Astrocyte (in vitro differentiated cells and primary cell): ENCODE data around the gene EBF4. TPM values are rescaled to one million over a fixed set of nuclear protein-coding genes. Genes with fewer than 3 reads are reported as not detected.

Experiments
- DNase-seq: peaks from one replicate; pipeline ENCODE4 v3.0.0-alpha.2; 2010; ENCODE audit warnings: low read depth
- FAIRE-seq: peaks from 2 replicates; lab custom pipeline; 2011; peaks lifted over from hg19 to GRCh38; lab: Jason Lieb, UNC
- H2AFZ ChIP-seq: 2 replicates; pipeline ENCODE4 v1.6.0; 2012; ENCODE audit warnings: low read depth, low read length, inconsistent platforms
- H3K27ac ChIP-seq: 2 replicates; pipeline ENCODE4 v1.5.1; 2011; ENCODE audit warnings: low read depth, low read length, inconsistent platforms
- H3K27me3 ChIP-seq: 2 replicates; pipeline ENCODE4 v1.6.0; 2011; ENCODE audit warnings: low read length, inconsistent platforms; ENCODE audit not compliant: insufficient read depth
- H3K36me3 ChIP-seq: 2 replicates; pipeline ENCODE4 v1.5.1; 2011; ENCODE audit warnings: low read length, inconsistent platforms; ENCODE audit not compliant: insufficient read depth
- H3K4me1 ChIP-seq: 2 replicates; pipeline ENCODE4 v1.5.1; 2011; ENCODE audit warnings: low read length, inconsistent platforms; ENCODE audit not compliant: insufficient read depth
- H3K4me2 ChIP-seq: 2 replicates; pipeline ENCODE4 v1.6.0; 2012; ENCODE audit warnings: low read length, inconsistent platforms
- H3K4me3 ChIP-seq: 2 replicates; pipeline ENCODE4 v1.5.1; 2011; ENCODE audit warnings: low read depth, mild to moderate bottlenecking, low read length, inconsistent platforms; ENCODE audit not compliant: insufficient read depth
- H3K79me2 ChIP-seq: 2 replicates; pipeline ENCODE4 v1.6.0; 2012; ENCODE audit warnings: mild to moderate bottlenecking, low read length, inconsistent platforms; ENCODE audit not compliant: insufficient read depth
- H3K9ac ChIP-seq: 2 replicates; pipeline ENCODE4 v1.6.0; 2012; ENCODE audit warnings: mild to moderate bottlenecking, low read length, inconsistent platforms
- H3K9me3 ChIP-seq: 2 replicates; pipeline ENCODE4 v1.5.1; 2012; ENCODE audit warnings: low read depth, mild to moderate bottlenecking, low read length, inconsistent platforms; ENCODE audit not compliant: insufficient read depth
- H4K20me1 ChIP-seq: 2 replicates; pipeline ENCODE4 v1.6.0; 2012; ENCODE audit warnings: low read length, inconsistent platforms; ENCODE audit not compliant: insufficient read depth
- H3K27ac Mint-ChIP-seq: one replicate; pipeline ENCODE4 v1.8.0; 2021; ENCODE audit warnings: mild to moderate bottlenecking, mixed read lengths; ENCODE audit not compliant: unreplicated experiment
- H3K27me3 Mint-ChIP-seq: one replicate; pipeline ENCODE4 v1.8.0; 2021; ENCODE audit warnings: low read depth, mixed read lengths; ENCODE audit not compliant: unreplicated experiment
- H3K36me3 Mint-ChIP-seq: one replicate; pipeline ENCODE4 v1.8.0; 2021; ENCODE audit warnings: low read depth, mixed read lengths; ENCODE audit not compliant: unreplicated experiment
- H3K4me1 Mint-ChIP-seq: one replicate; pipeline ENCODE4 v1.8.0; 2021; ENCODE audit warnings: low read depth, mixed read lengths; ENCODE audit not compliant: unreplicated experiment
- H3K4me3 Mint-ChIP-seq: one replicate; pipeline ENCODE4 v1.8.0; 2021; ENCODE audit warnings: mild to moderate bottlenecking, moderate library complexity, mixed read lengths; ENCODE audit not compliant: unreplicated experiment
- H3K9me3 Mint-ChIP-seq: one replicate; pipeline ENCODE4 v1.8.0; 2021; ENCODE audit warnings: mild to moderate bottlenecking, mixed read lengths; ENCODE audit not compliant: unreplicated experiment
- EZH2 ChIP-seq: IDR thresholded peaks from 2 replicates; pipeline ENCODE4 v1.6.1; 2012; ENCODE audit warnings: mild to moderate bottlenecking, low read length, inconsistent platforms; ENCODE audit not compliant: insufficient read depth
- total RNA-seq: library from RNA; stranded (reverse); gene quantifications from 2 replicates; pipeline ENCODE4 v1.2.1, GENCODE V29; 2021
- TF ChIP-seq, protein P1 (sequence below): IDR thresholded peaks from 2 replicates; pipeline ENCODE4 v1.5.1; 2011; ENCODE audit warnings: low read depth, mild to moderate bottlenecking, inconsistent platforms, low read length, moderate library complexity; ENCODE audit not compliant: insufficient read depth

EBF4 gene
- total RNA-seq, 1 donor from 2014 or later = 2.3 TPM

DNA sequence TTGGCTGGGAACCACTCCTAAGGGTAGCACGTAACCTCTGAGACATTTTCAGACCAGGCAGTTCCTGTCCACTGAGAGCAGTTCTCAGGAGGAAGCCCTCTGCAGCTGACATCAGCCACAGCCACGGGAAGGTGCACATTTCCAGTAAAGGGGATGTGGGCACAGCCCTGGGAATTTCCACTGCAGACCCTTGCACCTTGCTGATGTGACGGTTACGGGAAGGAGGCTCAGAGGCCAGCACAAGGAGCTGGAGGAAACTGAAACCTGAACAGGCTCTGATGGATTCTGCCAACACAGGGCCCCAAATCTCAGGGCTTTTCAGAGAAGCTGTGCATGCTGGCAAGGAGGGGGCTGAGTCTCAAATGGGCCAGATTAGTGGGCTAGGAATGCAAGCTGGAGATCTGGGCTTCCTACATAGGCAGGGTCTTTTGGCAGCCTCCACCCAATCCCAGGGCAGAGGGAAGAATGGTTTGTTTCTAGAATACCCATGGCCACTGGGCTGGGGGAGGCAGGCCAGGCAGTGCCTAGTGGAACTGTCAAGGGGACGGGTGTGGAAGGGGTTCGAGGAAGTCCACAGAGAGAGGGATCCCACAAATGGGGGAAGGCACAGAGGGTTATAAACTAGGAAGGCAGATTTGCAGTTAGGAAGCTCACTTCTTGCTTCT is 14.2 kb downstream of the EBF4 start:
- no peak for TF ChIP-seq EZH2
- TF ChIP-seq, protein P1, sequence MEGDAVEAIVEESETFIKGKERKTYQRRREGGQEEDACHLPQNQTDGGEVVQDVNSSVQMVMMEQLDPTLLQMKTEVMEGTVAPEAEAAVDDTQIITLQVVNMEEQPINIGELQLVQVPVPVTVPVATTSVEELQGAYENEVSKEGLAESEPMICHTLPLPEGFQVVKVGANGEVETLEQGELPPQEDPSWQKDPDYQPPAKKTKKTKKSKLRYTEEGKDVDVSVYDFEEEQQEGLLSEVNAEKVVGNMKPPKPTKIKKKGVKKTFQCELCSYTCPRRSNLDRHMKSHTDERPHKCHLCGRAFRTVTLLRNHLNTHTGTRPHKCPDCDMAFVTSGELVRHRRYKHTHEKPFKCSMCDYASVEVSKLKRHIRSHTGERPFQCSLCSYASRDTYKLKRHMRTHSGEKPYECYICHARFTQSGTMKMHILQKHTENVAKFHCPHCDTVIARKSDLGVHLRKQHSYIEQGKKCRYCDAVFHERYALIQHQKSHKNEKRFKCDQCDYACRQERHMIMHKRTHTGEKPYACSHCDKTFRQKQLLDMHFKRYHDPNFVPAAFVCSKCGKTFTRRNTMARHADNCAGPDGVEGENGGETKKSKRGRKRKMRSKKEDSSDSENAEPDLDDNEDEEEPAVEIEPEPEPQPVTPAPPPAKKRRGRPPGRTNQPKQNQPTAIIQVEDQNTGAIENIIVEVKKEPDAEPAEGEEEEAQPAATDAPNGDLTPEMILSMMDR = no peak
- Histone ChIP-seq H3K4me2 (no peak overlapping the region), H4K20me1 (no peaks in the 10 kb centered on the region), H3K27ac (no peak overlapping the region), H3K79me2 (no peaks in the 10 kb centered on the region), H3K4me3 (no peak overlapping the region), H3K36me3 (no peaks in the 10 kb centered on the region), H3K4me1 (no peaks in the 10 kb centered on the region), H3K27me3 (peaks cover 2% of the 10 kb centered on the region), H3K9ac (no peak overlapping the region), H3K9me3 (no peaks in the 10 kb centered on the region), H2AFZ (no peak overlapping the region)
- peaks cover 36% of the 10 kb centered on the region for H3K27me3 Mint-ChIP-seq
- FAIRE-seq (no peak), DNase-seq (no peak)
- no peak overlapping the region for H3K27ac Mint-ChIP-seq
- no peak overlapping the region for H3K4me3 Mint-ChIP-seq
- H3K9me3 Mint-ChIP-seq = peaks cover 2% of the 10 kb centered on the region
- no peaks in the 10 kb centered on the region for H3K36me3 Mint-ChIP-seq
- H3K4me1 Mint-ChIP-seq = peaks cover 4% of the 10 kb centered on the region

DNA sequence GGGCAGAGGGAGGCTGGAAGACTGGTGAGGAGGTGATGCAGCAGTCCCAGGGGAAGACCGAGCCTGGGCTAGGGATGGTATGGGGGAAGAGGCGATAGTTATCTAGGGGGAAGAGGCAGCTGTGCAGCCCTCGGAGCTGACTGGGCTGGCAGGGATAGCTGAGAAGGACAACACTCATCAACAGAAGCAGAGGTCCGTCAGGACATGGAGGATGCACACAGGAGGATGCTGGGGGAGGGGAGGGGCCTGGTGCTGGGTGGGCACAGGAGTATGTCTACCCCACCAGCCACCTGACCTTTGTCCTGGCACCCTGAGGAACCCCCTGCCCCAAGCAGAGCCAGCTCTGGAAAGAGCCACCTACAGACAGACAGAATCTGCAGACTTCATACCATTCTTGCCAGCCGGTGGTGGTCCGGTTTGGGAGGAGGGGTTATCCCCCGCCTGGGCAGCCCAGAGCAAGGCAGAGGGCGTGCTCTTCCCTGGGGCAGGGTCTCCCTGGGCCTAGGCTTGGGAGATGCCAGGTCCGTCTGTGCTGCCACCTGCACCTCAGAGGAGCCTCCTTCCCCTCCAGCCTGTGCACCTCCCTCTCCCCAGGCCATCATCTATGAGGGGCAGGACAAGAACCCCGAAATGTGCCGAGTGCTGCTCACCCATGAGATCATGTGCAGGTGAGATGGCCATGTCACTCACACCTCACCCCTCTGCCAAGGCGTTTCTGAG is 14.9 kb downstream of the EBF4 start:
- no peak overlapping the region for H2AFZ ChIP-seq
- H3K4me1 ChIP-seq = no peaks in the 10 kb centered on the region
- H3K27ac Mint-ChIP-seq = no peak overlapping the region
- peaks cover 3% of the 10 kb centered on the region for H3K27me3 ChIP-seq
- no peak overlapping the region for H3K9ac ChIP-seq
- peaks cover 2% of the 10 kb centered on the region for H3K9me3 Mint-ChIP-seq
- no peaks in the 10 kb centered on the region for H3K79me2 ChIP-seq
- H3K4me1 Mint-ChIP-seq = peaks cover 4% of the 10 kb centered on the region
- FAIRE-seq (no peak), DNase-seq (no peak)
- no peak overlapping the region for H3K27ac ChIP-seq
- TF ChIP-seq, protein P1 = no peak
- TF ChIP-seq EZH2 = no peak
- peaks cover 33% of the 10 kb centered on the region for H3K27me3 Mint-ChIP-seq
- no peaks in the 10 kb centered on the region for H3K36me3 Mint-ChIP-seq
- H3K4me3 ChIP-seq = no peak overlapping the region
- H4K20me1 ChIP-seq = no peaks in the 10 kb centered on the region
- no peaks in the 10 kb centered on the region for H3K9me3 ChIP-seq
- no peak overlapping the region for H3K4me2 ChIP-seq
- no peaks in the 10 kb centered on the region for H3K36me3 ChIP-seq
- no peak overlapping the region for H3K4me3 Mint-ChIP-seq

DNA sequence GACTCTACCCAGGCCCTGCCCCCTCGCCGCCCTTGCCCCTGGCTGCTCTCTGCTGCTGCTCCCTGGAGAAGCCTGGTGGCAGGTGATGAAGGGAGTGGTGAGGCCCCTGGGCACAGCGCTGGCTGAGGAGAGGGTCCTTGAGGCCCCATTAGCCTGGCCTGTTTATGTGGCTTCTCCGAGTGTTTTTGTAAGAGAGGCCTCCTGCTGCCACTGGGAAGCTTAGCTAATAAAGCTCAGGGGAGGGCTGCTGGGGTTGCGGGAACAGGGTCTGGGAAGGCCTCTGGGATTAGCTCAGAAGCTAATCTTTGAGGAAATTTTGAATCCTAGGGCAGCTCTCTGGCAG is 15.5 kb downstream of the EBF4 start:
- H3K4me3 Mint-ChIP-seq = no peak overlapping the region
- H3K27ac Mint-ChIP-seq = no peak overlapping the region
- peaks cover 33% of the 10 kb centered on the region for H3K27me3 Mint-ChIP-seq

More for the DNA sequence above, 15.5 kb downstream of the EBF4 start:
- Histone ChIP-seq H3K27ac (no peak overlapping the region), H3K36me3 (no peaks in the 10 kb centered on the region), H3K4me1 (no peaks in the 10 kb centered on the region), H3K79me2 (no peaks in the 10 kb centered on the region), H3K9ac (no peak overlapping the region), H4K20me1 (no peaks in the 10 kb centered on the region), H3K9me3 (no peaks in the 10 kb centered on the region), H3K4me3 (no peak overlapping the region), H2AFZ (no peak overlapping the region), H3K4me2 (no peak overlapping the region), H3K27me3 (peaks cover 8% of the 10 kb centered on the region)
- TF ChIP-seq, protein P1 = no peak
- no peak for DNase-seq
- no peak for FAIRE-seq
- H3K36me3 Mint-ChIP-seq = no peaks in the 10 kb centered on the region
- peaks cover 4% of the 10 kb centered on the region for H3K4me1 Mint-ChIP-seq
- H3K9me3 Mint-ChIP-seq = peaks cover 2% of the 10 kb centered on the region
